HUES6 (cell line): ENCODE results near the gene OR10AD1.

Experiments
- H3K27ac ChIP-seq: 2 replicates; pipeline ENCODE4 v1.7.0; 2013; ENCODE audit warnings: low read depth, mild to moderate bottlenecking, low read length, inconsistent platforms
- H3K27me3 ChIP-seq: 2 replicates; pipeline ENCODE4 v1.6.1; 2013; ENCODE audit warnings: low read length; ENCODE audit not compliant: control insufficient read depth, insufficient read depth
- H3K36me3 ChIP-seq: 2 replicates; pipeline ENCODE4 v1.6.1; 2013; ENCODE audit warnings: low read length; ENCODE audit not compliant: control insufficient read depth, insufficient read depth
- H3K4me1 ChIP-seq: 2 replicates; pipeline ENCODE4 v1.6.1; 2013; ENCODE audit warnings: low read length; ENCODE audit not compliant: control insufficient read depth, insufficient read depth
- H3K4me3 ChIP-seq: 2 replicates; pipeline ENCODE4 v1.5.1; 2013; ENCODE audit warnings: low read depth, low read length
- H3K9ac ChIP-seq: one replicate; pipeline ENCODE4 v1.6.1; 2013; ENCODE audit warnings: mild to moderate bottlenecking, low read length
- H3K9me3 ChIP-seq: 2 replicates; pipeline ENCODE4 v1.6.1; 2013; ENCODE audit warnings: low read depth, low read length; ENCODE audit not compliant: control insufficient read depth, insufficient read depth

Gene OR10AD1

DNA sequence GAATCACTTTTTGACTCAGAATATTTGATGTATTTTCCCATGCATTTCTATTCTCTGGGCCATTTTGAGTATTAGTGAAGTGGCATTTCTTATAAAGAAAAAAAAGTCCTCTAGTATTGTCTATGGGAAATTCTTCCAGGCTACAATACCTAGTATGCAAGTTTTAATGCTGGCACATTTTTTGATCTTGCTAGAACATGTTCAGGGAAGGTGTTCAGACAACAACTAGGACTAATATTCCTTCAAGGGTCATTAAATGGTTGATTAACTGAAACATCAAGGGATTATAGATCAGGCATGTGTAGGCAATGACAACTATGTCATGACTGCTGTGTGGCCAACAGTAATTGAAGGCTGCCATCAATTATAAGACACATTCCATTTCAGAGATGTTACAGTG lies 12.0 kb downstream of the OR10AD1 start:
- H3K4me1 ChIP-seq, result no peaks in the 10 kb centered on the region
- H3K9ac ChIP-seq, result no peak overlapping the region
- H3K27me3 ChIP-seq, result peaks cover 97% of the 10 kb centered on the region
- H3K4me3 ChIP-seq, result no peak overlapping the region
- H3K36me3 ChIP-seq, result no peaks in the 10 kb centered on the region
- no peaks in the 10 kb centered on the region for H3K9me3 ChIP-seq
- H3K27ac ChIP-seq, result no peak overlapping the region

DNA sequence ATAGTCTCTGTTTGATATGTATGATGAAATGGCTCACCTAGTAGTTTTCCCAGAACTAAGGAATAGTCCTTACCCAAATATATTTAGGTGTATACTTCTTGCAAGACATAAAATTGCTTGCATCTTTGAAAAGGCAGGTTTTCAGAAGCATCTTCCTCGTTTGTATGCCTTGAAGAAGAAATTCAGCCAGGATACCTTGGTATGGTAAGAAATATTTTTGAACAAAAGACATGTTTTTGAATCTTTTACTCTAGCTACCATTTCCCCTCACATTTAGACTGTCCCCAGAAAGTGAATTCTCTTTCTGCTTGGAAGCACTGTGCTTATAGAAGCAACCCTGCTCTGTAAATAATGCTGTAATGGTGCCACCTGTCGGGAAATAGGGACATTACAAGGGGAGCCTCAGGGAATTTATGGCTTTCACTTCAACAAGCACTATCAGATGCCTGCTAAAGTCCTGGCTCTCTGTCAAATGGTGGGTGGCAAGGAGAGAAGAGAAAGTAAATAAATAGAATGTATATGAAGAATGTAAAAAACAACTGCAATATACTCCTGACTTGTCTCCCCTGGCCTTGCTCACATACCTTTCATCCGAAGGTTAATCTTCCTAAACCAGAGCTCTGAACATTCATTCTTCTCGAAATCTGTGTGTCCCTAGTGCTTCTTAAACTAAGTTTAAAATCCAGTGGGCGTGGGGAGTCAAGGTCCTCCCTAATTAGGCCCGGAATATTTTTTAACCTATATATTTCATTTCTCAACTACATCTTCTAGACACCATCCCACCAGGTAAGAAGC lies 13.6 kb downstream of the OR10AD1 start:
- H3K4me3 ChIP-seq, result no peak overlapping the region

DNA sequence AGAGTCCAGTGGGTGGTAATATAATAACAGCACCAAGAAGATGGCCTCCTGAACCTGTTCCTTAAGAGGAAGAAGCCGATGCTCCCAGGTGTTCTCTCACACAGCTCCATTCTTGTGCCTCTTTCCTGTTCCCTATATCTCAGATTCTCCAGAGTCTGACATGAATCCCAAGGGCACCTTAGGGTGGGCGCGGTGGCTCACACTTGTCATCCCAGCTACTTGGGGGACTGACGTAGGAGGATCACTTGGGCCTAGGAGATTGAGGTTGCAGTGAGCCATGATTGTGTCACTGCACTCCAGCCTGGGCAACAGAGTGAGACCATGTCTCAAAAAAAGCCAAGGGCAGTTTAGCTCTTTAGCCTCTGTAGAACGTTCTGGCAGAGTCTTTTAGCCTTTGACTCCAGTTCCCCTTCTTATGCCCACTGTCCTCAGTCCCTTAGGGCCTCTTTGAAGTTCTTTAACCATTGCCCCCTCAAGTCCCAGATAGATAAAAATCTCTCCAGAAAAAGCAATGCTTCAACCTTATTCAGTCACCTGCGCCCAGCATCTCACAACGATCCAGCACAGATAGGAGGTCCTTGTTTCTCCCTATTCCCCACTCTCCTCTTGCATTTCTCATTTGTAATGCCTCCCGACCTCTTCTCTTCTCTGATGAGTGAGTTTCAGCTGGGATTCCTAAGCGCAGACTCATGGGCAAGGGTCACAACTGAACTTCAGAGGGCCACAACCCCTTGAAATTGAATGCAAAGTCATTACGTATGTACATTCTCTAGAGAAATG lies 15.0 kb downstream of the OR10AD1 start:
- H3K36me3 ChIP-seq, result no peaks in the 10 kb centered on the region
- peaks cover 97% of the 10 kb centered on the region for H3K27me3 ChIP-seq
- no peak overlapping the region for H3K9ac ChIP-seq
- H3K4me1 ChIP-seq, result 0 out of 2 replicates have a peak, but pooled peaks cover 7% of the 10 kb centered on the region
- H3K27ac ChIP-seq, result no peak overlapping the region
- H3K4me3 ChIP-seq, result no peak overlapping the region
- no peaks in the 10 kb centered on the region for H3K9me3 ChIP-seq

More for the DNA sequence above, 13.6 kb downstream of the OR10AD1 start:
- no peak overlapping the region for H3K27ac ChIP-seq
- no peaks in the 10 kb centered on the region for H3K9me3 ChIP-seq
- H3K4me1 ChIP-seq, result 0 out of 2 replicates have a peak, but pooled peaks cover 4% of the 10 kb centered on the region
- peaks cover 97% of the 10 kb centered on the region for H3K27me3 ChIP-seq
- no peak overlapping the region for H3K9ac ChIP-seq
- no peaks in the 10 kb centered on the region for H3K36me3 ChIP-seq

DNA sequence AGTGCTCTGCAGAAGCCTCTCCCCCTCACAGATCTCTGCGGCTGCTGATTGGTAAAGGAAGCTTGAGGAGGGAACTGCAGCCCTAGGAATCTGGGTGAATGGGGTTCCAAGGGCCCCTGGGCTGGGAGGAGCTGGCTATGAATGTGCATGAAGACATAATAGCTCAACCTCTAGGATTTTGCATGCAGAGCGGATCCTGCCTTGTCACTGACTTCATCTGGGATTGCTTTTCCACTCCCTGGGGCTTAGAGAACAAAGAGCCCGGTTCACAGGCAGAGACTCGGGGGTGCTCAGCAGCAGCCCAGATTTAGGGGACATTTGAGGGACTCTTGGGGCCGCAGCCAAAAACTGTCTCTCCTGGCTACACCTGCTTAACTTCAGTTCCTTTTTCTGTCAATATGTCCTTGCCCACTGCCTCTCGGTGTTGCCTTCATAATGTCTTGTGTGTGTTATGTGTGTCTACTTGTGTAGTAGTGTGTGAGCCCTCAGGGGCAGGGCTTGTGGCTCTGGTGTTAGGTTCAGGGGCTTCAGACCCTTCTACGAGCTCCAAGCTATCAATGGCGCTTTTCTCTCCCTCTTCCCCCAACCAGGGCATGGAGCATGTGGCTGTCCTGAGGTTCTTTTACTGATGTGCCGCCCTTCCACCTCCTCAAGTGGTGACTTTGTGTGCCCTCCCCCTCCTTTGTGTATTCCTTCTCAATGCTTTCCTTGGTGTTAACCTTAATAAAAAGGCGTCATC lies 17.7 kb downstream of the OR10AD1 start:
- H3K27me3 ChIP-seq, result peaks cover 97% of the 10 kb centered on the region
- H3K9ac ChIP-seq, result no peak overlapping the region
- H3K36me3 ChIP-seq, result no peaks in the 10 kb centered on the region
- H3K27ac ChIP-seq, result no peak overlapping the region
- no peak overlapping the region for H3K4me3 ChIP-seq
- H3K9me3 ChIP-seq, result no peaks in the 10 kb centered on the region
- 0 out of 2 replicates have a peak, but pooled peaks cover 7% of the 10 kb centered on the region for H3K4me1 ChIP-seq

DNA sequence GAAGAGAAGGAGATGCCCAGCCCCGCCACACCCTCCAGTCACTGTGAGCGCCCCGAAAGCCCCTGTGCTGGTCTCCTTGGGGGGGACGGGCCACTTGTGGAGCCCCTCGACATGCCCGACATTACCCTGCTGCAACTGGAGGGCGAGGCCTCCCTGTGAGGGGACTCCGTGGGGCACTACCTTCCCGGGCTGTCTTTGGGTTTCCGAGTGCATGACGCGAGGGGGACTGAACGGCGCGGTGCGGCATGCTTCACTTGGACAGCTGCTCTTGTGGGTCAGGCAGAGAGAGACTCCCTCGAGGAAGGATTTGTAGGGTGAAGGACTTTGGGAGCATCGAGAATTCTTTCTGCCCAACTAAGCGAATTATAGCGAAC lies 18.6 kb downstream of the OR10AD1 start:
- Histone ChIP-seq H3K4me1 (0 out of 2 replicates have a peak, but pooled peaks cover 7% of the 10 kb centered on the region), H3K27ac (no peak overlapping the region), H3K9me3 (no peaks in the 10 kb centered on the region), H3K27me3 (peaks cover 98% of the 10 kb centered on the region), H3K36me3 (no peaks in the 10 kb centered on the region), H3K4me3 (peak overlapping the region; percentile 74), H3K9ac (no peak overlapping the region)

DNA sequence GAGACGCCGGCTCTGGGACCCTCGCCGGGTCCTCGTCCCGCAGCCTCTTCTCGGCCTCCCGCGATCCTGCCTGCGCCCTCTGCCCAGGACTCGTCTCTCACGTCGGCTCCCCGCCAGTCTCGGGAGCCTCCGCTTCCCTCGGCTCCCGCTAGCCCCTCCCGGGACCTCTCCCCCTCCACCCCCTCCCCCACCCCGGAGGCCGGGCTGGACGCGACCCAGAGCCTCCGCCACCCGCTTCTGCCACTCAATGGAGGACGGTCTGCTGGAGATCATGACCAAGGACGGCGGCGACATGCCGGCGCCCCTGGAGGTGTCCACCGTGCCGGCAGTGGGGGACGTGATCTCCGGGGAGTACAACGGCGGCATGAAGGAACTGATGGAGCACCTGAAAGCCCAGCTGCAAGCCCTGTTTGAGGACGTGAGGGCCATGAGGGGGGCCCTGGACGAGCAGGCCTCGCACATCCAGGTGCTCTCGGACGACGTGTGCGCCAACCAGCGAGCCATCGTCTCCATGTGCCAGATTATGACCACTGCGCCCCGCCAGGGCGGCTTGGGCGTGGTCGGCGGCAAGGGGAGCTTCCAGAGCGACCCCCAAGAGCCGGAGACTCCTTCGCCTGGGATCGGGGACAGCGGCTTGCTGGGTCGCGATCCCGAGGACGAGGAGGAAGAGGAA lies 19.1 kb downstream of the OR10AD1 start:
- no peak overlapping the region for H3K27ac ChIP-seq
- no peaks in the 10 kb centered on the region for H3K9me3 ChIP-seq
- peak overlapping the region; percentile 74 for H3K4me3 ChIP-seq
- peaks cover 99% of the 10 kb centered on the region for H3K27me3 ChIP-seq
- H3K4me1 ChIP-seq, result 0 out of 2 replicates have a peak, but pooled peaks cover 7% of the 10 kb centered on the region
- H3K36me3 ChIP-seq, result no peaks in the 10 kb centered on the region
- no peak overlapping the region for H3K9ac ChIP-seq

DNA sequence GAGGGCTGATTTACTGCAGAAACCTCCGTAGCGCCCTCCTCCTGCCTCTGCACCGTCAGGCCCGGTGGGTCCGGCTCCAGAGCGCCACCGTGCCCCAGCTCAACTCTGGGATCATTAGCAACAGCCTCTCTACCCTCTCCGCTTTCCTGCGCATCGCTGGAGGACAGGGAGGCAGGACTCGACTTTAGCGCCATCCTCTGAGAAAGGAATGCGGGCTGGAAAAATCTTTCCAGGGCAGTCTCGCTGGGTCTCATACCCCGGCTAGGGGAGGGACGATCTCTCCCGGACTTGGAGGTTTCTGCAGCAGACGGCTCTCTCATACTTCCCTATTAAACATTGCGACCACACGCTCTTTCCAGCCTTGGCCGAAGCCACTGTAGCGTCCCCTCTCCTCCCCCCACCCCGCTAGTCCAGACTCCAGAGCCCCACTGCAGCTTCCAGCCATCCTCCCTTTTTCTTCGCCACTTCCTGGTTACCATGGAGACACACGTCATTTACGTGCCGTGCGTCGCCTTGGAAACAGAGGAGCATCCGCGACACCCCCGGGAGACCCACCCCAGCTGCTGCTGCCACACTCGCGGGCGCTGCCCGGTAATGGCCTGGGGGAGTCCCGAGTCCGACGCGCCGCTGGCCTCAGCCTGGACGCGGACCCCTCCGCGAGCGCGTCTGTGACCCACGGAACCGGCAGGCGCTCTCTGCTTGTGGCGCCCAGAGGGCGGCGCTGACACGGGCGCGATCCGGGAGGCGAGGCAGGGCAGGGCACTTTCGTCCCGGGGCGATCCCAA lies 19.8 kb downstream of the OR10AD1 start, which contains the start of gene CCDC184:
Gene CCDC184, plus strand, starts transcription at position 554 of the 785 bp plus-strand sequence. CDS start 479 bp downstream, outside the sequence.
- H3K4me3 ChIP-seq, result peak within 1 kb of the TSS; percentile 74
- peaks cover 99% of the 10 kb centered on the region for H3K27me3 ChIP-seq
- 0 out of 2 replicates have a peak, but pooled peaks cover 7% of the 10 kb centered on the region for H3K4me1 ChIP-seq
- H3K9me3 ChIP-seq, result no peaks in the 10 kb centered on the region
- no peak within 1 kb of the TSS for H3K27ac ChIP-seq
- no peaks in the 10 kb centered on the region for H3K36me3 ChIP-seq
- no peak within 1 kb of the TSS for H3K9ac ChIP-seq

DNA sequence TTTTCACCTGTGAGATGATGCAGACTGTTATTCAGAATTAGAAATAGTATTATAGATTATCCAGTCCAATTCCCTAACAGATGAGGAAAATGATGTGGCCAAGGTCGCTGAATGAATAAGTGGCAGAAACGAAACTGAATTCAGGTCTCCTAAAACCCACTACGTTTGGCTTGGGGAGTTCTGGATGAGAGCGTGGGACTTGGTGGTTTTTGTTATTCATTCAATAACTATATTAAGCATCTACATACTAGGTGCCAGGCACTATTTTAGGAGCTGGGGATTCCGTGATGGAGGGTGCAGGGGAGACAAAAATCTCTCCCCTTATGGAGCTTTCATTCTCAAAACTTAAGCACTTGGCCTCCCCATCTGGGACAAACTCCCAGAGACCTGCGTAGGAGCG lies 20.5 kb downstream of the OR10AD1 start:
- no peaks in the 10 kb centered on the region for H3K9me3 ChIP-seq
- H3K36me3 ChIP-seq, result no peaks in the 10 kb centered on the region
- H3K4me3 ChIP-seq, result peak overlapping the region; percentile 74
- 0 out of 2 replicates have a peak, but pooled peaks cover 7% of the 10 kb centered on the region for H3K4me1 ChIP-seq
- no peak overlapping the region for H3K27ac ChIP-seq
- H3K9ac ChIP-seq, result no peak overlapping the region
- peaks cover 99% of the 10 kb centered on the region for H3K27me3 ChIP-seq

DNA sequence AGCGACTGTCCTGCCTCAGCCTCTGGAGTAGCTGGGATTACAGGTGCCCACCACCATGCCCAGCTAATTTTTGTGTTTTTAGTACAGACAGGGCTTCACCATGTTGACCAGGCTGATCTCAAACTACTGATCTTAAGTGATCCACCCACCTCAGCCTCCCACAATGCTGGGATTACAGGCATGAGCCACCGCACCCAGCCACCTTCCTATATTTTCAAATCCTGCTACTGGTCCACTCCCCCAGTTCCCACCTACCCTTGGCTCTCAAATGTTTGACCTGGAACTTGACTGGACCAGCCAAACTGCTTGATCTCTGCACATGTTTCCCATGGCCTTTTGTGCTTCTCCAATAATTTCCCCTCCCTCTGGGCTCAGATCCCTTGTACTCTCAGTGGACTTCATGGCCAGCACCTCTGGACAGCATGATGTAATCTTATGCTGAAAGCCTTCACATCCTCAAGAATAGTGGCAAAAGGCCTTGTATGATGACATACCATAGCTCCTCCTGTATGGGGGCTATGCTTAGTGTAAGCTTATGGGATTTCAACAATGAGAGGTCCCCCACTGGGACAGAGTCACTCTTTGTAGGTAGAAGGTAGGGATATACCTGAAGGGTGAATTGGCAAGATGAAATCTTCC lies 22.1 kb downstream of the OR10AD1 start:
- Histone ChIP-seq H3K36me3 (no peaks in the 10 kb centered on the region), H3K4me1 (peaks cover 15% of the 10 kb centered on the region), H3K9me3 (no peaks in the 10 kb centered on the region), H3K27me3 (peaks cover 93% of the 10 kb centered on the region), H3K4me3 (no peak overlapping the region), H3K9ac (no peak overlapping the region), H3K27ac (no peak overlapping the region)
